Caco-2 (cell line): ENCODE results near the gene MARVELD1. TPM values are rescaled to one million over a fixed set of nuclear protein-coding genes. Genes with fewer than 3 reads are reported as not detected.

Experiments
- BruUV-seq: library from RNA; stranded (reverse); fragments of 400-500 nt; replicated peaks from 2 replicates; lab custom pipeline; 2021; lab: Mats Ljungman, UMichigan
- CTCF ChIA-PET: fragments of 300-600 bp; sonication (Branson Sonifier 250); formaldehyde crosslinking; loops from one replicate; lab custom pipeline; 2022; ENCODE audit warnings: antibody characterized with exemption; lab: Charles Lee
- POLR2A ChIA-PET: fragments of 300-600 bp; sonication (Branson Sonifier 250); formaldehyde crosslinking; loops from one replicate; lab custom pipeline; 2022; ENCODE audit warnings: antibody characterized with exemption; lab: Charles Lee
- DNase-seq, 2 experiments: peaks; one replicate each; pipeline versions ENCODE4 v3.0.0 to v3.0.0-alpha.2; 2020 to 2022
- H3K27me3 ChIP-seq: replicated peaks from 2 replicates; pipeline ENCODE4 v1.6.0; 2011; ENCODE audit warnings: low read length; ENCODE audit not compliant: control insufficient read depth, insufficient read depth
- H3K36me3 ChIP-seq: 2 replicates; pipeline ENCODE4 v1.5.1; 2011; ENCODE audit warnings: low read length; ENCODE audit not compliant: control insufficient read depth, insufficient read depth
- H3K4me1 ChIP-seq: fragments of 250-450 bp; sonication (Bioruptor Pico); 2 replicates; pipeline ENCODE4 v1.5.1; 2020; ENCODE audit warnings: mild to moderate bottlenecking
- H3K4me3 ChIP-seq: 2 replicates; pipeline ENCODE4 v1.5.1; 2011; ENCODE audit warnings: low read depth, mild to moderate bottlenecking, control low read depth, low read length
- H3K9me3 ChIP-seq: fragments of 250-450 bp; sonication (Bioruptor Pico); 2 replicates; pipeline ENCODE4 v1.5.1; 2020; ENCODE audit warnings: mild to moderate bottlenecking, moderate library complexity
- H3K27ac Mint-ChIP-seq: one replicate; pipeline ENCODE4 v1.8.0; 2022; ENCODE audit warnings: mixed read lengths; ENCODE audit not compliant: unreplicated experiment
- H3K27me3 Mint-ChIP-seq: one replicate; pipeline ENCODE4 v1.8.0; 2022; ENCODE audit warnings: mixed read lengths; ENCODE audit not compliant: insufficient read depth, unreplicated experiment
- H3K36me3 Mint-ChIP-seq: one replicate; pipeline ENCODE4 v1.8.0; 2022; ENCODE audit warnings: mild to moderate bottlenecking, mixed read lengths; ENCODE audit not compliant: insufficient read depth, unreplicated experiment
- H3K4me1 Mint-ChIP-seq: one replicate; pipeline ENCODE4 v1.8.0; 2022; ENCODE audit warnings: low read depth, mixed read lengths; ENCODE audit not compliant: unreplicated experiment
- H3K4me3 Mint-ChIP-seq: one replicate; pipeline ENCODE4 v1.8.0; 2022; ENCODE audit warnings: mild to moderate bottlenecking, moderate library complexity, mixed read lengths; ENCODE audit not compliant: unreplicated experiment
- H3K9me3 Mint-ChIP-seq: one replicate; pipeline ENCODE4 v1.8.0; 2022; ENCODE audit warnings: mixed read lengths; ENCODE audit not compliant: unreplicated experiment
- CTCF ChIP-seq, 2 experiments: fragments of 200-600 bp in 1 of 2; IDR thresholded peaks; 1 replicate in 1 of 2; 2 replicates in 1 of 2; pipeline versions ENCODE4 v1.5.1 to v1.8.0; 2011 to 2022; ENCODE audit warnings: antibody characterized with exemption in 1 of 2, control low read depth in 1 of 2, inconsistent platforms in 1 of 2, low read depth in 1 of 2, low read length in 1 of 2, mild to moderate bottlenecking in 1 of 2, moderate library complexity in 1 of 2; ENCODE audit not compliant: insufficient read depth in 1 of 2, severe bottlenecking in 1 of 2, unreplicated experiment in 1 of 2
- intact Hi-C: fragments of 100-400 bp; cut with micrococcal nuclease; formaldehyde crosslinking; loops from one replicate; pipeline ENCODE4 v1.10.0; 2022; ENCODE audit not compliant: unreplicated experiment
- total RNA-seq: library from RNA; stranded (reverse); gene quantifications from 2 replicates; pipeline ENCODE4 v1.2.3, GENCODE V29; 2022

MARVELD1 gene
- total RNA-seq, 1 experiment from 2014 or later = 19.6 TPM

- H3K36me3 ChIP-seq = peaks cover 10% of the 10 kb centered on the region
- no peak overlapping the region for H3K4me3 Mint-ChIP-seq
- no peaks in the 10 kb centered on the region for H3K9me3 ChIP-seq
- POLR2A ChIA-PET = no interaction called here
- TF ChIP-seq CTCF (IDR thresholded peaks at IDR 0.05; ENCODE audit: insufficient read depth in 1 of 2, low read depth in 1 of 2, low read length in 1 of 2, severe bottlenecking in 1 of 2, unreplicated experiment in 1 of 2) = no peak
- H3K27me3 ChIP-seq = no peaks in the 10 kb centered on the region
- H3K9me3 Mint-ChIP-seq = no peaks in the 10 kb centered on the region
- no peak overlapping the region for H3K4me3 ChIP-seq
- H3K27me3 Mint-ChIP-seq = no peaks in the 10 kb centered on the region
- intact Hi-C loops = no loop called here
- no TSS peak for BruUV-seq
- CTCF ChIA-PET = no interaction called here
- peaks cover 9% of the 10 kb centered on the region for H3K4me1 Mint-ChIP-seq
- peaks cover 52% of the 10 kb centered on the region for H3K36me3 Mint-ChIP-seq
- H3K27ac Mint-ChIP-seq = no peak overlapping the region
- no peak for DNase-seq
- peaks cover 13% of the 10 kb centered on the region for H3K4me1 ChIP-seq
Measured at GRCh38 chr10:97761331-97761865, 47.9 kb downstream of the MARVELD1 start.

GRCh38 chr10:97762056-97762455 is 48.5 kb downstream of the MARVELD1 start:
- ChIA-PET POLR2A (no interaction called here), CTCF (interaction anchor here (0.7 kb wide), 1 partner anchor 27 kb away, joined by 3 read pairs; no protein-coding TSS in a partner anchor)
- Mint-ChIP-seq H3K4me1 (peaks cover 9% of the 10 kb centered on the region), H3K4me3 (no peak overlapping the region), H3K27me3 (no peaks in the 10 kb centered on the region), H3K36me3 (peaks cover 47% of the 10 kb centered on the region), H3K9me3 (no peaks in the 10 kb centered on the region), H3K27ac (no peak overlapping the region)
- BruUV-seq = no TSS peak
- Histone ChIP-seq H3K4me1 (peaks cover 13% of the 10 kb centered on the region), H3K9me3 (no peaks in the 10 kb centered on the region), H3K36me3 (peaks cover 10% of the 10 kb centered on the region), H3K27me3 (no peaks in the 10 kb centered on the region), H3K4me3 (no peak overlapping the region)
- no peak for DNase-seq
- intact Hi-C loops = no loop called here
- TF ChIP-seq CTCF (IDR thresholded peaks at IDR 0.05; ENCODE audit: insufficient read depth in 1 of 2, low read depth in 1 of 2, low read length in 1 of 2, severe bottlenecking in 1 of 2, unreplicated experiment in 1 of 2) = no peak

GRCh38 chr10:97762816-97763215 is 49.3 kb downstream of the MARVELD1 start:
- Mint-ChIP-seq H3K27me3 (no peaks in the 10 kb centered on the region), H3K36me3 (peaks cover 41% of the 10 kb centered on the region), H3K9me3 (no peaks in the 10 kb centered on the region), H3K27ac (no peak overlapping the region), H3K4me3 (no peak overlapping the region), H3K4me1 (peaks cover 9% of the 10 kb centered on the region)
- Histone ChIP-seq H3K36me3 (peaks cover 10% of the 10 kb centered on the region), H3K4me1 (peaks cover 13% of the 10 kb centered on the region), H3K4me3 (no peak overlapping the region), H3K27me3 (no peaks in the 10 kb centered on the region), H3K9me3 (no peaks in the 10 kb centered on the region)
- intact Hi-C loops = no loop called here
- POLR2A ChIA-PET = interaction anchor here (0.6 kb wide), 1 partner anchor 21 kb away, joined by 10 read pairs; no protein-coding TSS in a partner anchor
- no peak for DNase-seq
- CTCF ChIA-PET = interaction anchor here (0.6 to 0.7 kb wide), 4 partner anchors 26 to 302 kb away, joined by 3 to 4 read pairs (median 4); no protein-coding TSS in a partner anchor
- BruUV-seq = no TSS peak
- TF ChIP-seq CTCF (IDR thresholded peaks at IDR 0.05; ENCODE audit: insufficient read depth in 1 of 2, low read depth in 1 of 2, low read length in 1 of 2, severe bottlenecking in 1 of 2, unreplicated experiment in 1 of 2) = no peak
